ENCODE data around the gene CADM1.

GRCh38 chr11:115155320-115155719, 348.9 kb downstream of the CADM1 start:
- TF ChIP-seq, protein P1, sequence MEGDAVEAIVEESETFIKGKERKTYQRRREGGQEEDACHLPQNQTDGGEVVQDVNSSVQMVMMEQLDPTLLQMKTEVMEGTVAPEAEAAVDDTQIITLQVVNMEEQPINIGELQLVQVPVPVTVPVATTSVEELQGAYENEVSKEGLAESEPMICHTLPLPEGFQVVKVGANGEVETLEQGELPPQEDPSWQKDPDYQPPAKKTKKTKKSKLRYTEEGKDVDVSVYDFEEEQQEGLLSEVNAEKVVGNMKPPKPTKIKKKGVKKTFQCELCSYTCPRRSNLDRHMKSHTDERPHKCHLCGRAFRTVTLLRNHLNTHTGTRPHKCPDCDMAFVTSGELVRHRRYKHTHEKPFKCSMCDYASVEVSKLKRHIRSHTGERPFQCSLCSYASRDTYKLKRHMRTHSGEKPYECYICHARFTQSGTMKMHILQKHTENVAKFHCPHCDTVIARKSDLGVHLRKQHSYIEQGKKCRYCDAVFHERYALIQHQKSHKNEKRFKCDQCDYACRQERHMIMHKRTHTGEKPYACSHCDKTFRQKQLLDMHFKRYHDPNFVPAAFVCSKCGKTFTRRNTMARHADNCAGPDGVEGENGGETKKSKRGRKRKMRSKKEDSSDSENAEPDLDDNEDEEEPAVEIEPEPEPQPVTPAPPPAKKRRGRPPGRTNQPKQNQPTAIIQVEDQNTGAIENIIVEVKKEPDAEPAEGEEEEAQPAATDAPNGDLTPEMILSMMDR (IDR thresholded peaks at IDR 0.05) = no peak
- no peak for TF ChIP-seq POLR2A (IDR thresholded peaks at IDR 0.05)
